ENCODE measurements around the gene CAMTA1.
A peak's percentile ranks its signal among the peaks of the same experiment; 100 is the strongest.

CAMTA1 gene

GRCh38 chr1:6957341-6957740 is 172.1 kb downstream of the CAMTA1 start:
- DNase-seq (ENCODE audit: low spot score) (no peak), FAIRE-seq (no peak)

DNA sequence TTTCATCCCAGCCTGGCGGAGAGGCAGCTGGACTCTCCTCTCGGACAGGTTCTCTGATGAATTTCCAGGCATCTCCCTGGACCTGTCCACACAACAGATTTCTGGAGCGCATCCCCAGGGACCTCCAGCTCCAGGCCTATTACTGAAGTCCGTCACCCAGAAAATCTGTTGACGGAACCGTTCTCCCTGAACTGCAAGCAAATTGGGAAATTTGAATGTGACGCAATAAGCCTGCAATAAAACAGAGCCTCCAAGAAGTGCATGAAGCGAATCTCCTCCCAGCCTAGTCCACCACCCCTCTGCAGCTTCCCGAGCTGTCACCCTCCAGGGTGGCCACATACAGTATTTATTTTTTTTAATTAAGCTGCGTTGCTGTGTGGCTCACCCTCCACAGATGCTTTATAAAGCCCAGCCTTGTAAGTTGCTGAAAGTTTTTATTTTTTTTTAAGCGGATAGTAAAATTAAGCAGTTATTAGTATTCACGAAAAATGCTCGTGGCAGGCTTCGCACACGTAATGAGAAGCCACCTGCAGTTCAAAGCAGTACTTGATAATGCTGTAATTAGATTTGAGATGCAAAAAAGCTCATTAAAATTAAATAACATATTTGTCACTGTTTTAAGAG is 173.3 kb downstream of the CAMTA1 start:
- no peak for FAIRE-seq

GRCh38 chr1:6959491-6959890 is 174.2 kb downstream of the CAMTA1 start:
- DNase-seq (ENCODE audit: low spot score) (peak; percentile 53), FAIRE-seq (no peak)

More for the DNA sequence above, 173.3 kb downstream of the CAMTA1 start:
- DNase-seq (ENCODE audit: low spot score), result no peak

- FAIRE-seq, result no peak
These were observed 175.1 kb downstream of the CAMTA1 start for GRCh38 chr1:6960291-6960811.

DNA sequence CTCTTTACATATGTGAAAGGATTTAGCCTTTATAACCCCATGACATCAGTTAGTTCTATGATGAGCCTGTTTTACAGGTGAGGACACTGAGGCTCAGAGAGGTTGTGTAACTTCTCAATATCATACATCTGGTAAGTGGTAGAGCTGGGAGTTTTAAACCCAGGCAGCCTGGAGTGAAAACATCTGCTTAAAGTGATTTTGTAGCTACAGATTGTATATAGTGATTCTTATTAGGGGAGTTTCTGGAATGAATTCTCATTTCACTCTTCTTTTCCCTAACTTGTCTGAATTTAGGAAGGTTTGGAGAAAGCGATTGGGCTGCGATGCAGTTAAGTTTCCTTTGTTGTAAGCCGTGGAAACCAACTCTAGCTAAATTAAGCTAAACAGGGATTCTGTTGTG is 175.6 kb downstream of the CAMTA1 start:
- no peak for DNase-seq (ENCODE audit: low spot score)
- no peak for FAIRE-seq

More at GRCh38 chr1:6960291-6960811, 175.1 kb downstream of the CAMTA1 start:
- no peak for DNase-seq (ENCODE audit: low spot score)

- no peak for DNase-seq (ENCODE audit: low spot score)
- no peak for FAIRE-seq
These were observed 176.0 kb downstream of the CAMTA1 start for GRCh38 chr1:6961289-6961688.

GRCh38 chr1:6961905-6962477 is 176.7 kb downstream of the CAMTA1 start:
- DNase-seq (ENCODE audit: low spot score) (no peak), FAIRE-seq (no peak)

DNA sequence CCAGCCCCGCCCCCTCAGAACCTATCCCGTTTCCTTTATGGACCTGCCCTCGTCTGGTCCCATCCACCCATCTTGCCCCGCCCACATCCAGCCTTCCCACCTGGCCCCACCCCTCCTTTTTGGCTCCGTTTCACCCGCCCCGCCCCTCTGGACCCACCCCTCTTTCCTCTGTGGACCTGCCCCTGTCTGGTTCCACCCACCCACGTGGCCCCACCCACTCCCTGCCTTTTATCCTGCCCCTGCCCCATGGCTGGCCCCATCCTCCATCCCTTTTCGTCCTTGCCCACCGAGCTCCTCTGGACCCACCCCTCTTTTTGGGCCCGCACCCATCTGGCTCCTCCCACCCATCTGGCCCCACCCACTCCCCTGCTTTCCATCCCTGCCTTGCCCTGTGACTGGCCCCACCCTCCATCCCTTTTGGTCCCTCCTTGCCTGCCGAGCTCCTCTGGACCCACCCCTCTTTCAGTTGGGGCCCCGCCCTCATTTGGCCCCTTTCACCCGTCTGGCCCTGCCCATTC is 177.3 kb downstream of the CAMTA1 start:
- DNase-seq (ENCODE audit: low spot score), result no peak
- no peak for FAIRE-seq

DNA sequence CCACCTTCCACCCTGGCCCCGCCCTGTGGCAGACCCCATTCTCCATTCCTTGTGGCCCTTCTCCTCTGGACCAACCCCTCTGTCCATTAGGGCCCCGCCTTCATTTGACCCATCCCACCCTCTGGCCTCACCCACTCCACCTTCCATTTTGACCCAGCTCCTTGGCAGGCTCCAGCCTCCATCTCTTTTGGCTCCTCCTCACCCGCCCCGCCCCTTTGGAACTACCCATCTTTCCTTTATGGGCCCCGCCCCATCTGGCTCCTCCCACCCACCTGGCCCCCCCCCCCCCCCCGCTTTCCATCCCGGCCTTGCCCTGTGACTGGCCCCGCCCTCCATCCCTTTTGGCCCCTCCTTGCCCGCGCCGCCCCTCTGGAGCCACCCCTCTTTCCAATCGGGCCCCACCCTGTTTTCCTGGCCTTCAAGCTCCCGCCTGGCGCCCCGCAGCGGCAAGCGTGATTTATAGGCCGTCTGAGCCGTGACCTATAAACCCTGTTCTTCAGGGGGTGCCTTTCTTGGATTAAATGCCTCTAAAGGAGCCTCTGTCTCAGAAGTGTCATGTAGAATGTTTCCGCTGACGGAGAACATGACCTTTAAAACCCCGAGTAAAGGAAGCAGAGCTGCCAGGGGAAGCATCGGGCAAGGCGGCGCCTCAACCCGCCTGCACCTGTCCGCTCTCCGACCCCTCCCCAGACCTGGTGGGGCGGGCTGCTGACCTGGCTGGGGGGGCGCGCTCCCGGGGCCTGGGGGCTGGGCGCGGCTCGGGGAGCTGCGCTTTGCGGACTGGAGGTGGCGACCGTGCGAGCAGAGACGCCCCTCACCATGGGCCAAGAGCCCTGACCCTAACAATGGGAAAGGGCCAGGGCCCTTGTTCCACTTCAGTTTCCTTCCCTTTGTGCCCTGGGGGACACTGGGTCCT is 178.0 kb downstream of the CAMTA1 start:
- no peak for FAIRE-seq
- DNase-seq (ENCODE audit: low spot score), result no peak

DNA sequence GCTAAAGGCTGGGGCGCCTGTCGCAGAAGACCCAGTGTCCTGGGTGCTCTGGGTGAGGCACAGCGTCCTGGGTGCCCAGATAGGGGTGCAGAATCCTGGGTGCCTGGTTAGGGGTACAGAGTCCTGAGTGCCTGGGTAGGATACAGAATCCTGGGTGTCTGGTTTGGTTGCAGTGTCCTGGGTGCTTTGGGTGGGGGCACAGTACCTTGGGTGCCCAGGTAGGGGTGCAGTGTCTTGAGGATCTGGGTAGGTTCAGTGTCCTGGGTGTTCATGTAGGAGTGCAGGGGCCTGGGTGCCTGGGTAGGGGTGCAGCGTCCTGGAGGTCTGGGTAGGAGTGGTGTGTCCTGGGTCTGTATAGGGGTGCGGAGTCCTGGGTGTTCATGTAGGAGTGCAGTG is 178.7 kb downstream of the CAMTA1 start:
- DNase-seq (ENCODE audit: low spot score), result no peak
- FAIRE-seq, result no peak

DNA sequence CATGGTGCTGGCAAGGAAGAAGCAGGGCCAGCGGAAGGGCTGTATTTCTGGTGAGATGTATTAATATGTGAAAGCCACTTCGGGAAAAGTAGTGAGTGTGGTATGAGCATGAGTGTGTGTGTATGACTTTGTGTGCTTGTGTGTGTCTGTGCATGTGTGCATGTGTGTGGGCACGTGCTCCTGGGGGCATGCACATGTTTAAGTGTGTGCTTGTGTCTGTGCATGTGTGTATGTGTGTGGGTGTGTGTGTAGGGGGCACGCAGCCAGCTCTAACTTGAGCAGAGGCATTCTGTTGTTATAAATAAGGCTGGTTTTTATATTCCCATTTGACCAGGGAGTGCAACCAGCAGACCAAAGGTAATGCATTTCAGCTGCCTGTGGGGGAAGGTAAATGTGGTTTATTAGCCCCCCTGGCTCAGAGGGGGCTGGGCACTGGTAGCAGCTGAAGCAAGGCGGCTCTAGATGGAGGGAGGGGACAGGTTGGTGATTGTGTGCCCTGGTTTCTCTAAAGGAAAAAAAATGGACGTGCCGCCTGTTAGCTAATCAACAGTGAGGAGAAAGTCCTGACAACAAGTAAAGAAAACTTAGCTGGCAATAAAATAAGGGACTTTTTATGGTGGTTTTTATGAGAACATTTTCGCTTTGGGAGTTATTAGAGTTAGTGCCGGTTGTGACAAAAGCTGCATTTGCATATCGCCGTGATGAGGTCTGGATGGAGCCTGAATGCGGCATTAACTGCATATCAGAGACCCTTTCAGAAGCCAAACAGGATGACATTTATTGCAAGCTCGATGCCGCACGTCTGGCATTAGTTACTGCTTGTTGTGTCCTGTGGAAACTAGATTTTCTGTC is 180.1 kb downstream of the CAMTA1 start:
- no peak for DNase-seq (ENCODE audit: low spot score)
- no peak for FAIRE-seq

DNA sequence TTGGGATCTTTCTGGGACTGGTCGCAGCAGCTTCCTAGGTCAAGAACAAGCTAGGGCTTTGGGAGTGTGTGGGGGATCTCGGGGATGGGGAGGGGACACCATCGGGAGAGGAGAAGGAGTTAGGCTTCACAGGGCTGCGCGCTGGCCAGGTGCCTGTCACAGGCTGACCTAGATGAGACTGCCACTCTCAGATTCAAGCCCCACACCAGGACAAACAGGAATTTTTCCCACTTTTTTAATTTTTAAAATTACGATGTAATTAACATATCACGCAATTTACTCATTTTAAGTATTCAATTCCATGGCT is 180.6 kb downstream of the CAMTA1 start:
- FAIRE-seq, result no peak
- DNase-seq (ENCODE audit: low spot score), result no peak

- FAIRE-seq (no peak), DNase-seq (ENCODE audit: low spot score) (no peak)
These were observed 181.1 kb downstream of the CAMTA1 start for GRCh38 chr1:6966326-6966725.

GRCh38 chr1:6967431-6968111 is 182.3 kb downstream of the CAMTA1 start:
- FAIRE-seq (no peak), DNase-seq (ENCODE audit: low spot score) (no peak)

DNA sequence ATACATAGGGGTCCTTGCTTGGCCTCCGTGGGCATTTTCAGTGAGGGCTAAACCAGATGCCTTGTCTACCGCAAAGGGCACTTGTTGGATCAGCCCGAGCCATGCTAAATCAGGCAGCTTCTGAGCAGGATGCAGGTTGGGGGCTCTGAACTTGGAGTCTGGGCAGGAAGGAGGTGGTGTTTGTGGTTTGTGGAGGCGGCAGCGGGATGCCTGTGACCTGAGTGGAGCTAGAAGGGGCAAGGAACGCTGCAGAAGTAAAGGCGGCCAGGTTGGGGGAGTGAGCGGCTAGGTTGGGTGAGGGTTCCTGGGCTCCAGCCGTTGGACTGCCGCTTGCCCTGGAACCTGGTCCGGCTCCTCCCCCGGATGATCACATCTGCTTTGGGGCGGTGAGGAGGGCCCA is 183.9 kb downstream of the CAMTA1 start:
- FAIRE-seq, result peak; percentile 80
- DNase-seq (ENCODE audit: low spot score), result peak; percentile 79

DNA sequence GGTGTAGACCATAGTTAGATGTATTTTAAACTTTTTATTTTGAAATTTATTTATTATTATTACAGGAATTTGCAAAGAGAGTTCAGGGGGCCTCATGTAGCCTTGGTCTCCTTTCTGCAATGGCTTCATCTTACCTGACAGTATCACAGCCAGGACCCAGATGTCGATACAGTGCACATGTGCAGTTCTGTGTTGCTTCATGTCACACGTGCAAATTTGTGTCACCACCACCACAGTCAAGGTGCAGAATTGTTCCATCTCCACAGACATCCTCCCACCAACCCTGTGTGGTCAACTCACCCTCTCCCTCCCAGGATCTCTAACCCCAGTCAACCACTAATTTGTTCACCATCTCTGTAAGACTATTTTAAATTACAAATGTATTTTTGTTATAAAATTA is 184.5 kb downstream of the CAMTA1 start:
- FAIRE-seq (no peak), DNase-seq (ENCODE audit: low spot score) (no peak)

DNA sequence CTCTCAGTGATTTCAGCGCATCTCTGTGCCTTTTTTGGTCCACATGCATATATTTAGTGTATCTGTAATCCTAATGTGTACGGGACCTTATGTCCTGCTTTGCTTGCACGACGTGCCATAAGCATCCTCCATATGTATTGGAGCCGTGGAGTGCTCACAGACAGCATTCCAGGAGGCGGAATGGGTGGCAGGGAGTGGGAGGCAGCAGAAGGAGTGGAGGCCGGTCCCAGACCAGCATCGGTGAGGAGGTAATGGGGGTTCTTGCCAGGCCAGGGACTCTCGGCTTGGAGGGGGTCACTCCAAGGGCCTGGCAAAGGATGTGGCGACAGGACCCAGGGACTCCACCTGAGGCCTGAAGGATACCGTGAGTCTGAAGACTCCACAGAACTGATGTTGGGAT is 185.0 kb downstream of the CAMTA1 start:
- no peak for DNase-seq (ENCODE audit: low spot score)
- no peak for FAIRE-seq

DNA sequence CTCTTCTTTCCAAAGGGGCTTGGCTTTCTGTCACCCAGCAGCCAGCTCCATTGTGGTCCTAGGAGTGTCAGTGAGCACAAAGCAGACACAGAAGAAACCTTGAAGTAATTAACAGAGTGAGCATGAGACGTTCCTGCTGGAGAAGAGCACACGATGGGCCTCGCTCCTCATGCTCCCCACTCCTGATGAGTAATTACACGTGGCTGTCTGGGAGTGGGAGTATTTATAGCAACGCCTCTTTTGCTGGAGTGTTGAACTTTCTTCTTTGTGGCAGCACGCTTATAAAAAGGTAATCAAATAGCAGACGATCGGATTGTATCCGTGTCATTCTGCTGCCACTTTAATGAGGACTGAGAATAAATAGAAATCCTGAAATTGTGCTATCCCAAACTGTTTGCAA is 185.8 kb downstream of the CAMTA1 start:
- FAIRE-seq (no peak), DNase-seq (ENCODE audit: low spot score) (no peak)

- FAIRE-seq (no peak), DNase-seq (ENCODE audit: low spot score) (no peak)
These were observed 186.4 kb downstream of the CAMTA1 start for GRCh38 chr1:6971699-6972098.

DNA sequence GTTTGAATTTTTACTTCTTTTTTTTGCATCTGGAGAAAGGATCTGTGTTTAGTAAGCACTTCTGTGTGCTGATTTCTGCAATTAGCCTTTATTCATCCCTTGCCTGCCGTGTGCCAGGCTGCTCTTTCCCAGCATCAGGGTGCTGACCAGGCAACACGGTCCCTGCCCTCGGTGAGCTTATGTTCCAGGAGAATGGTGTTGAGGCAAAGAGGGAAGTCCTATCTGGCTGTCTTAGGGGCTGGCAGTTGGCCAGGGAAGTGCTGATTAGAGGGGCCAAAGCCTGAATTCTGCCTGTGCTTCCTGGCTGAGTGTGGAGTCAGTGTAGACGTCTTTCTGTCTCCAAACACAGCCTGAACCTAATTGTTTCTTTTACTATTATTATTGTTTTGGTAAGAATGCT is 187.1 kb downstream of the CAMTA1 start:
- FAIRE-seq, result no peak
- no peak for DNase-seq (ENCODE audit: low spot score)
